HUES48 (cell line): Measurements from ENCODE around the gene ZBTB17.
A peak's percentile ranks its signal among the peaks of the same experiment; 100 is the strongest.

Source experiments
- H3K27ac ChIP-seq: one replicate; pipeline ENCODE4 v1.7.0; 2013; ENCODE audit warnings: low read depth, low read length, inconsistent platforms
- H3K27me3 ChIP-seq: 2 replicates; pipeline ENCODE4 v1.6.1; 2013; ENCODE audit warnings: mild to moderate bottlenecking, low read length; ENCODE audit not compliant: control insufficient read depth, insufficient read depth
- H3K36me3 ChIP-seq: 2 replicates; pipeline ENCODE4 v1.6.1; 2013; ENCODE audit warnings: low read length; ENCODE audit not compliant: control insufficient read depth, insufficient read depth
- H3K4me1 ChIP-seq: 2 replicates; pipeline ENCODE4 v1.6.1; 2013; ENCODE audit warnings: mild to moderate bottlenecking, low read length; ENCODE audit not compliant: control insufficient read depth, insufficient read depth
- H3K4me3 ChIP-seq: 2 replicates; pipeline ENCODE4 v1.5.1; 2013; ENCODE audit warnings: mild to moderate bottlenecking, low read depth, low read length
- H3K9ac ChIP-seq: 2 replicates; pipeline ENCODE4 v1.6.1; 2013; ENCODE audit warnings: mild to moderate bottlenecking, low read depth, low read length, moderate library complexity
- H3K9me3 ChIP-seq: 2 replicates; pipeline ENCODE4 v1.6.1; 2013; ENCODE audit warnings: low read length; ENCODE audit not compliant: control insufficient read depth, insufficient read depth

Gene ZBTB17

DNA sequence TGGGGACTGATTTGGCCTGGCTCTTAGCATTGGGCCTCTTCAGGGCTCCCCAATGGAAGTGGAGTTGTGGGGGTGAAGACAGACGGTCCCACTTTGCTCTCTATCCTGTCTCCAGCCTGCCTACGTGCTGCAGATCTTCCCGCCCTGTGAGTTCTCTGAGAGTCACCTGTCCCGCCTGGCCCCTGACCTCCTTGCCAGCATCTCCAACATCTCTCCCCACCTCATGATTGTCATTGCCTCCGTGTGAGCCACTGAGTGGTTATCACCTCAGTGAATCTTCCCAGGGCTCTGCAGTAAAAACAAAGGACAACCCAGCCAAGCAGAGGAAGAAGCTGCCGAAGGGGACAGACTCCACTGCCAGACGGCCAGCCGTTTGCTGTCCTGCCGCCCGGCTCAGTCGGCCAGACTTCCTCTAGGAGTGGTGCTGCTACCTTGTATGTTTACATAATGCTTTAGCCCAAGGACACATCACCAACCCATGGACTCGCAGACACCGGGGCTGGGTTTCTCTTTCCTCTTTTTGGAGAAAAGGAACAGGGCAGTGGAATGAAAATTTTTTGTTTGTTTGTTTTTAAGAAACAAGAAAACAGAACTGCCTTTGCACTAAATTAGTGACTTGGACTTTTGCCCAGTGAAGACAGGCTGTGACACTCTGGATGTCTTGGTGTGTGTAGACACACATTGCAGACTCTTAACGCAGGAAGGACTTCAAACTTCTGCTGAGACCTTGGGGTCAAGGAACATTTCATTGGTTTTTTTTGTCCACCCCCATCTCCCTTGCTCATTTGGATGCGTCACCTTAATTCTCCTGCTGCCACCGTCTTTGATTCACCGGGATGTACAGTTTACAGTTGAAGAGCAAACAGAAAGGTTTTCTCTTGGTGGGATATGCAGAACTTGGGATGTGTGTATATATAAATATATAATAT, 36.5 kb downstream of the ZBTB17 start:
- H3K4me1 ChIP-seq: no peaks in the 10 kb centered on the region
- peaks cover 96% of the 10 kb centered on the region for H3K36me3 ChIP-seq
- H3K9me3 ChIP-seq: no peaks in the 10 kb centered on the region
- no peaks in the 10 kb centered on the region for H3K27me3 ChIP-seq
- no peak overlapping the region for H3K4me3 ChIP-seq
- H3K9ac ChIP-seq: no peak overlapping the region
- H3K27ac ChIP-seq: no peak overlapping the region

- Histone ChIP-seq H3K9me3 (no peaks in the 10 kb centered on the region), H3K27me3 (no peaks in the 10 kb centered on the region), H3K36me3 (peaks cover 96% of the 10 kb centered on the region), H3K9ac (no peak overlapping the region), H3K27ac (no peak overlapping the region), H3K4me3 (no peak overlapping the region), H3K4me1 (no peaks in the 10 kb centered on the region)
Measured at GRCh38 chr1:15938628-15939161, 37.2 kb downstream of the ZBTB17 start.

DNA sequence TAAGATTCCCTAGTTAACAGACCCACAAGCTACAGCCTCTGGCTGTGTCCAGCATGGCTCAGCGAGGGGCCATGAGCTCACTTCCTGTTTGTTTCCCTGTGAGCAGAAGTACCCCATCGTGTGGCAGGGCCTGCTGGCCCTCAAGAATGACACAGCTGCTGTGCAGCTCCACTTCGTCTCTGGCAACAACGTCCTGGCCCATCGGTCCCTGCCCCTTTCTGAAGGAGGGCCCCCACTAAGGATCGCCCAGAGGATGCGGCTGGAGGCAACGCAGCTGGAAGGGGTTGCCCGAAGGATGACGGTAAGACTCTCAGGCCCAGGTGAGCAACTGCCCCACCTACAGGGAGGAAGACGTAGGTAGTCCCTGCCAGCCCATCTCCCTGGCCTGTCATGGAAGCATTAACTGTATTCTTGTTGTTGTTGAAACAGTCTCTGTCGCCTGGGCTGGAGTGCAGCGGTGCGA, 38.2 kb downstream of the ZBTB17 start:
- Histone ChIP-seq H3K27ac (peak overlapping the region; percentile 32), H3K4me1 (no peaks in the 10 kb centered on the region), H3K9me3 (no peaks in the 10 kb centered on the region), H3K4me3 (no peak overlapping the region), H3K27me3 (no peaks in the 10 kb centered on the region), H3K36me3 (peaks cover 96% of the 10 kb centered on the region), H3K9ac (no peak overlapping the region)

GRCh38 chr1:15937146-15937545, 38.8 kb downstream of the ZBTB17 start:
- Histone ChIP-seq H3K9ac (no peak overlapping the region), H3K4me3 (no peak overlapping the region), H3K36me3 (peaks cover 96% of the 10 kb centered on the region), H3K4me1 (no peaks in the 10 kb centered on the region), H3K27ac (peak overlapping the region; percentile 32), H3K27me3 (no peaks in the 10 kb centered on the region), H3K9me3 (no peaks in the 10 kb centered on the region)

GRCh38 chr1:15936025-15936424, 39.9 kb downstream of the ZBTB17 start:
- H3K36me3 ChIP-seq: peaks cover 96% of the 10 kb centered on the region
- H3K9me3 ChIP-seq: no peaks in the 10 kb centered on the region
- no peaks in the 10 kb centered on the region for H3K27me3 ChIP-seq
- no peak overlapping the region for H3K27ac ChIP-seq
- H3K4me1 ChIP-seq: no peaks in the 10 kb centered on the region
- no peak overlapping the region for H3K9ac ChIP-seq
- no peak overlapping the region for H3K4me3 ChIP-seq

GRCh38 chr1:15935056-15935950, 40.6 kb downstream of the ZBTB17 start:
- no peak overlapping the region for H3K27ac ChIP-seq
- H3K4me3 ChIP-seq: no peak overlapping the region
- no peaks in the 10 kb centered on the region for H3K27me3 ChIP-seq
- peaks cover 98% of the 10 kb centered on the region for H3K36me3 ChIP-seq
- no peaks in the 10 kb centered on the region for H3K9me3 ChIP-seq
- H3K9ac ChIP-seq: no peak overlapping the region
- H3K4me1 ChIP-seq: no peaks in the 10 kb centered on the region

- no peak overlapping the region for H3K4me3 ChIP-seq
- H3K9ac ChIP-seq: no peak overlapping the region
- H3K9me3 ChIP-seq: no peaks in the 10 kb centered on the region
- H3K36me3 ChIP-seq: peaks cover 98% of the 10 kb centered on the region
- no peaks in the 10 kb centered on the region for H3K27me3 ChIP-seq
- no peak overlapping the region for H3K27ac ChIP-seq
- H3K4me1 ChIP-seq: no peaks in the 10 kb centered on the region
Measured at GRCh38 chr1:15934211-15935055, 41.5 kb downstream of the ZBTB17 start.

DNA sequence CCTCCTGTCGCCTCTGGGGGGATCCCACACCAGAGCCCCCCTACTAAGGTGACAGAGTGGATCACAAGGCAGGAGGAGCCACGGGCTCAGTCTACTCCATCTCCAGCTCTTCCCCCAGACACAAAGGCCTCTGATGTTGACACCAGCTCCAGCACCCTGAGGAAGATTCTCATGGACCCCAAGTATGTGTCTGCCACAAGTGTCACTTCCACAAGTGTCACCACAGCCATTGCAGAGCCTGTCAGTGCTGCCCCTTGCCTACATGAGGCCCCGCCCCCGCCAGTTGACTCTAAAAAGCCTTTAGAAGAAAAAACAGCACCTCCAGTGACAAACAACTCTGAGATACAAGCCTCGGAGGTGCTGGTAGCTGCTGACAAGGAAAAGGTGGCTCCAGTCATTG, 42.2 kb downstream of the ZBTB17 start:
- H3K36me3 ChIP-seq: peaks cover 98% of the 10 kb centered on the region
- H3K9me3 ChIP-seq: no peaks in the 10 kb centered on the region
- H3K4me1 ChIP-seq: no peaks in the 10 kb centered on the region
- no peaks in the 10 kb centered on the region for H3K27me3 ChIP-seq
- no peak overlapping the region for H3K4me3 ChIP-seq
- H3K27ac ChIP-seq: no peak overlapping the region
- no peak overlapping the region for H3K9ac ChIP-seq

DNA sequence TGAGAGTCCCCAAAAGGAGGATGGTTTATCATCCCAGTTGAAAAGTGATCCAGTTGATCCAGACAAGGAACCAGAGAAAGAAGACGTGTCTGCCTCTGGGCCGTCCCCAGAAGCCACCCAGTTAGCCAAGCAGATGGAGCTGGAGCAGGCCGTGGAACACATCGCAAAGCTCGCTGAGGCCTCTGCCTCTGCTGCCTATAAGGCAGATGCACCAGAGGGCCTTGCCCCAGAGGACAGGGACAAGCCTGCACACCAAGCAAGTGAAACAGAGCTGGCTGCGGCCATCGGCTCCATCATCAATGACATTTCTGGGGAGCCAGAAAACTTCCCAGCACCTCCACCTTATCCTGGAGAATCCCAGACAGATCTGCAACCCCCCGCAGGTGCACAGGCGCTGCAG, 43.3 kb downstream of the ZBTB17 start:
- H3K9ac ChIP-seq: no peak overlapping the region
- H3K4me3 ChIP-seq: no peak overlapping the region
- H3K27ac ChIP-seq: no peak overlapping the region
- no peaks in the 10 kb centered on the region for H3K27me3 ChIP-seq
- no peaks in the 10 kb centered on the region for H3K4me1 ChIP-seq
- no peaks in the 10 kb centered on the region for H3K9me3 ChIP-seq
- H3K36me3 ChIP-seq: peaks cover 98% of the 10 kb centered on the region

DNA sequence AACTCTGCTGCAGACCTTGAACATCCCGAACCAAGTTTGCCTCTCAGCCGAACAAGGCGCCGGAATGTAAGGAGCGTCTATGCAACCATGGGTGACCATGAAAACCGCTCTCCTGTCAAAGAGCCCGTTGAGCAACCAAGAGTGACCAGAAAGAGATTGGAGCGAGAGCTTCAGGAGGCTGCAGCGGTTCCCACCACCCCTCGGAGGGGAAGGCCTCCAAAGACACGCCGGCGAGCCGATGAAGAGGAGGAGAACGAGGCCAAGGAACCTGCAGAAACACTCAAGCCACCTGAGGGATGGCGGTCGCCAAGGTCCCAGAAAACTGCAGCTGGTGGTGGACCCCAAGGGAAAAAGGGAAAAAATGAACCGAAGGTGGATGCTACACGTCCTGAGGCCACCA, 44.0 kb downstream of the ZBTB17 start:
- Histone ChIP-seq H3K4me1 (no peaks in the 10 kb centered on the region), H3K4me3 (no peak overlapping the region), H3K9ac (no peak overlapping the region), H3K27me3 (no peaks in the 10 kb centered on the region), H3K36me3 (peaks cover 98% of the 10 kb centered on the region), H3K9me3 (no peaks in the 10 kb centered on the region), H3K27ac (no peak overlapping the region)
